ENCODE results near the gene TAF11L4. TPM values are rescaled to one million over a fixed set of nuclear protein-coding genes. Genes with fewer than 3 reads are reported as not detected.
"Not testable (repeated sequence)": the region's sequence is repeated elsewhere in the genome, so short reads cannot be mapped to it uniquely, and the experiment has no call there.

The TAF11L4 gene
- total RNA-seq, result not detected

GRCh38 chr5:17521501-17521900, at the start of gene TAF11L4:
Gene TAF11L4, plus strand, starts transcription at chr5:17521801.
- no CpG with 5 or more reads among the region's 15 CpGs for WGBS, 2 donors
- DNase-seq, result not testable (repeated sequence)

GRCh38 chr5:17475064-17475463, 46.5 kb upstream of the TAF11L4 start:
- H3K9me3 ChIP-seq; DNase-seq; H3K4me1 ChIP-seq; ATAC-seq; H3K36me3 ChIP-seq (replicated peaks in 1 of 2; ENCODE audit: insufficient read depth in 1 of 2, low read depth in 2 of 2); intact Hi-C loops (cut with DNase I); H3K27ac ChIP-seq; H3K27me3 ChIP-seq; H3K4me3 ChIP-seq: not testable (repeated sequence)

More at GRCh38 chr5:17521501-17521900, at the start of gene TAF11L4:
- H3K36me3 ChIP-seq (replicated peaks in 1 of 2; ENCODE audit: insufficient read depth in 1 of 2, low read depth in 2 of 2); H3K27ac ChIP-seq; ATAC-seq; H3K4me3 ChIP-seq; intact Hi-C loops (cut with DNase I); H3K9me3 ChIP-seq; H3K4me1 ChIP-seq; H3K27me3 ChIP-seq: not testable (repeated sequence)

DNA sequence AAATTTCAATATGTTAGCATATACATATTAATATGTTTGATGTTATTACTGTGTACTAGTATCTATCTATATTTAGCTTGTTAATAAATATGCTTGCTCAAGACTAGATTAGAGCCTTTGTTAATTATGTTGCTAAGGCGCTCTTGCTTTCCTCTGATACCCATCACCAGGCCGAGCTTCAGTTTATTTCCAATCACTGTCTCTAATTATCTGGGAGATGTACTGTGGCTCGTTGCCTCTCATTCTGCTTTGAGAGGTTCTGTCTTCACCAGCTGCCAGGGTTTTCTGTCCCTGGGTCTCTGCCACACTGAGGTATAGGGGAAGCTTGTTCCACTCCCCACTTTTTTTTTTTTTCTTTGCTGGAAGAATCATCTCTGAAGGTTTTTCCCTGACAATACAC, 44.6 kb upstream of the TAF11L4 start:
- H3K27ac ChIP-seq, result no peak overlapping the region
- H3K9me3 ChIP-seq, result no peaks in the 10 kb centered on the region
- H3K27me3 ChIP-seq, result no peaks in the 10 kb centered on the region
- intact Hi-C loops (cut with DNase I), result no loop called here
- H3K4me3 ChIP-seq, result no peak overlapping the region
- WGBS, 2 donors, result 49 to 55% methylated on average over 3 of the region's 3 CpGs
- TF ChIP-seq POLR2A (IDR thresholded peaks at IDR 0.05), result no peak
- TF ChIP-seq CTCF (IDR thresholded peaks at IDR 0.05), result no peak
- H3K36me3 ChIP-seq (replicated peaks in 1 of 2; ENCODE audit: insufficient read depth in 1 of 2, low read depth in 2 of 2), result no peaks in the 10 kb centered on the region
- H3K4me1 ChIP-seq, result no peaks in the 10 kb centered on the region
- ATAC-seq, result no peak
- DNase-seq, result no peak

- H3K4me3 ChIP-seq, result no peak overlapping the region
- H3K36me3 ChIP-seq (replicated peaks in 1 of 2; ENCODE audit: insufficient read depth in 1 of 2, low read depth in 2 of 2), result no peaks in the 10 kb centered on the region
- no peaks in the 10 kb centered on the region for H3K4me1 ChIP-seq
- whole genome bisulfite sequencing, 2 donors, result 49 to 51% methylated on average over 7 of the region's 7 CpGs
- H3K9me3 ChIP-seq, result no peaks in the 10 kb centered on the region
- TF ChIP-seq POLR2A (IDR thresholded peaks at IDR 0.05), result no peak
- H3K27ac ChIP-seq, result no peak overlapping the region
- intact Hi-C loops (cut with DNase I), result no loop called here
- no peak for DNase-seq
- H3K27me3 ChIP-seq, result no peaks in the 10 kb centered on the region
- ATAC-seq, result no peak
Measured at GRCh38 chr5:17477573-17478265, 43.9 kb upstream of the TAF11L4 start.

- Histone ChIP-seq H3K36me3 (replicated peaks in 1 of 2; ENCODE audit: insufficient read depth in 1 of 2, low read depth in 2 of 2) (no peaks in the 10 kb centered on the region), H3K27ac (no peak overlapping the region), H3K27me3 (no peaks in the 10 kb centered on the region), H3K4me3 (no peak overlapping the region), H3K4me1 (no peaks in the 10 kb centered on the region), H3K9me3 (no peaks in the 10 kb centered on the region)
- no peak for DNase-seq
- WGBS, 2 donors, result 54 to 55% methylated on average over 4 of the region's 4 CpGs
- intact Hi-C loops (cut with DNase I), result no loop called here
- no peak for ATAC-seq
- TF ChIP-seq CTCF (IDR thresholded peaks at IDR 0.05), result no peak
Measured at GRCh38 chr5:17481378-17481777, 40.2 kb upstream of the TAF11L4 start.

DNA sequence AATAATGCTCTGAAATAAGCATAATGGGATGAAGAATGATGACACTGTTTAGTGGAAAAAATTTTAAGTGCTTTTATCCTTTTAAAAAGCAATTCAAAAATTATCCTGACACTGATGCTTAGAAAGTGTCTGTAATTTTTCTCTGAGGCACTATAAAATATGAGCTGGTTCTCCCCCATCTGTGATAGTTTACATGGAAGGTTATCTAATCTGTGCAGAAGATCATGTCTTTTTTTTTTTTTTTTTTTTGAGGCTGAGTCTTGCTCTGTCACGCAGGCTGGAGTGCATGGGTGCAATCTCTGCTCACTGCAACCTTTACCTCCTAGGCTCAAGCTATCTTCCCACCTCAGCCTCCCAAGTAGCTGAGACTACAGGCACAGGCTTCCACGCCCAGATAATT, 38.8 kb upstream of the TAF11L4 start:
- Histone ChIP-seq H3K4me3 (no peak overlapping the region), H3K27ac (no peak overlapping the region), H3K4me1 (no peaks in the 10 kb centered on the region), H3K27me3 (no peaks in the 10 kb centered on the region), H3K9me3 (no peaks in the 10 kb centered on the region), H3K36me3 (replicated peaks in 1 of 2; ENCODE audit: insufficient read depth in 1 of 2, low read depth in 2 of 2) (no peaks in the 10 kb centered on the region)
- 31 to 44% methylated on average over 2 of the region's 2 CpGs for WGBS, 2 donors
- DNase-seq (no peak), ATAC-seq (no peak)
- intact Hi-C loops (cut with DNase I), result no loop called here
- TF ChIP-seq POLR2A (IDR thresholded peaks at IDR 0.05), result no peak
- no peak for TF ChIP-seq CTCF (IDR thresholded peaks at IDR 0.05)

GRCh38 chr5:17486464-17487173, 35.0 kb upstream of the TAF11L4 start:
- H3K4me3 ChIP-seq; H3K9me3 ChIP-seq; ATAC-seq; H3K36me3 ChIP-seq (replicated peaks in 1 of 2; ENCODE audit: insufficient read depth in 1 of 2, low read depth in 2 of 2); H3K27ac ChIP-seq; DNase-seq; H3K27me3 ChIP-seq; intact Hi-C loops (cut with DNase I); H3K4me1 ChIP-seq: not testable (repeated sequence)
- WGBS, 2 donors, result 62 to 75% methylated on average over 10 of the region's 10 CpGs
